ENCODE data around the gene GEMIN7.

DNA sequence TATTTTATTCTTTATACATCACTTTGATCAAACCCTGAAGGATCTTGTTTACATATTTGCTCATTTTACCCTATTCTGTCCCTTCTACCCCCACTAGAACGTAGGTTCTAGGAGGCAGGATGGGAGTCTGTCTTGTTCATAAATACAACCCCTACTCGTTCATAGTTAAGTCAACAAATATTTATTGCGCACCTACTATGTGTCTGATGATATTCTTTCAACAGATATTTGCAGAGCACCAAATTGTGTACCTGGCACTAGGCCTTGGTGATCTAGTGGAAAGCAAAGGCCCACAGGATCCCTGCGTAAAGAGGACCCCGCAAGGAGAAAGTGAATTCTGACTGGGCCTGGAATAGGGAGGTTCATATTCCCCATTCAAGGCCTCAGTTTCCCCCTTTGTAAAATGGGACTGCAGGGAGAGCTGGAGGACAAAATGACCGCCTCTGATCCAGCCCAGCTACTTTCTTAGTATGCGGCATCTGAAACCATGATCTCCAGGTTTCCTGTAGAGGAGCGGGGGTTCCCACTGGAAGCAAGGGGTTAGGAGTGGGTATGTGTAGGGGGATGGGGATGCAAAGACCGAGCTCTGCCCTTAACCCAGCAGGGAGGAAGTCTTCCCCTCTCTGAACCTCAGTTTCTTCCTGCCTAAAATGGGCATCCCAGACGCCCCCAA lies 534 bp upstream of the GEMIN7 start:
- TF ChIP-seq CTCF (IDR thresholded peaks at IDR 0.05) = no peak
- TF ChIP-seq POLR2A (IDR thresholded peaks at IDR 0.05) = no peak

Data from body of pancreas (tissue), 4 donors.